Non-pigmented ciliary epithelial cell (primary cell): ENCODE data around the gene MRPL57.
"Not testable (repeated sequence)": the region's sequence is repeated elsewhere in the genome, so short reads cannot be mapped to it uniquely, and the experiment has no call there.

Source experiments
- DNase-seq: peaks from one replicate; pipeline ENCODE4 v3.0.0-alpha.2; 2010; ENCODE audit warnings: low read depth

MRPL57 gene

DNA sequence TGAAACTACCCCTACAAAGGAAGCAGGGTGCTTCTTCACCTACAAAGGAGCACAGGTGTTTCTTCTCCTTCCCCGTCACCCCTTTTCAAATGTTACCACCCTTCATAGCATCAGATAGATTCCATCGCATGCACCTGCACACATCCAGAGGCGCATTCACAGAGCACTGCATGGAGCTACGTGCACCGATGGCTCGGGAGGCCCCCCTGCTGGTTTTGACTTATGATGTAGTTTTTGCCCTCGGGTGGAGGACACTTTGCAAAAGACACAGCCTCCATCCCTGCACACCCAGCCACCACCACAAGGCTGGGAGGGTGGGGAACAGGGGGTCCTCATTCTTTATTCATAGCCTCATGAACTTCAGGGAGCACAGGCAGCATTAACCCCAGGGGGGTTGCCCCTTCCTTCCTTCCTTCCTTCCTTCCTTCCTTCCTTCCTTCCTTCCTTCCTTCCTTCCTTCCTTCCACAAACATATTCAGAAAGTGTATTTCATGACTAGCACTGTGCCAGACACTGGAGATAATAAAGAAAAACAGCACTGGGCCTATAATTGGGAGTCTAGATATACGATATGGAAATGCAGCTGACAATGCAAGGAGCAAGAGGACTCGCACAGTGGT is 21.3 kb downstream of the MRPL57 start:
- DNase-seq, result not testable (repeated sequence)

DNA sequence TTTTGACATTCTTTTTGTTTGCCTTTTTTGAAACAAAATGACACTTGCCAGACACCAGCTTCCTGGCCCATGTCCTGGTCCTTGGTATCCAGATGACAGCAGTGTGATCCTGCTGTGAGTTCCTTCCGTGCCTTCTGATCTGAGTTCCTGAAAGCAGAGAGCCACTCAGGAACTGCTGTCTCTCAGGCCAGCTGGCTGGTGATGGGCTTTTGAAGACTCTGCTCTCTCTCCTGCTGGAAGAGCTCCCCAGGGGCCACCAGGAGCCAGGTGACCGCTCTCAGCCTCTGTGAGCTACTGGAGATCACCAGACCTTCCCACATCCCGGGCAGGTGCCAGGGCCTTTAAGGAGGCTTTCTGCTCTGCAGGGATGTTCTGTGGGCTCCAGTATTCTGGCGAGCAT is 21.9 kb downstream of the MRPL57 start:
- DNase-seq, result not testable (repeated sequence)

GRCh38 chr13:21201456-21202190 is 25.2 kb downstream of the MRPL57 start:
- DNase-seq, result not testable (repeated sequence)

- no peak for DNase-seq
Measured at GRCh38 chr13:21202767-21203531, 26.5 kb downstream of the MRPL57 start.

GRCh38 chr13:21208652-21209154 is 32.2 kb downstream of the MRPL57 start:
- no peak for DNase-seq

DNA sequence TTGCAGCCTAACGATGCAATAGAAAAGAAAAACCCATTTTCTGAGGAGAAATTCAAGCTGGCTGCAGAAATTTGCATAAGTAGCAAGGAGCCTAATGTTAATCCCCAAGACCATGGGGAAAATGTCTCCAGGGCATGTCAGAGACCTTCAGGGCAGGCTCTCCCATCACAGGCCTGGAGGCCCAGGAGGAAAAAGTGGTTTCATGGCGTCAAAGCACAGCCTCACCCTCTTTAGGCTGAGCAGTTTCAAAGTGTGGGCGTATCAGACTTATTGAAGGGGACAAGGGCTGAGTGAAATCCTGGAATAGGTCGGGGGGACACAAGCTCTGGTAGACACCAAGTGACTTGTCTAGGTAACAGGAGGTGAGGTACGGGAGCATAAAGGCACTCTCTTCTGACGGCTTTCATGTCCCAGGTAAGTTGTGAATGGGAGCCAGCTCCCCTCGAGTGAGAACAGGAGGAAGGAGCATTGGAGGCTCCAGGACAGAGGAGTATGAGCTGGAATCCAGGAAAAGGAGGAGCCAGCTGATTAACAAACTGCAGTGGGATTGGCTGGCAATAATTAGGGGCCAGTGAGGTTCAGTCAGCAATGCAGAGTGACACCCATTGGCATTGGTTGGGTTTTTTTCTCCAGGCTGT is 35.8 kb downstream of the MRPL57 start:
- no peak for DNase-seq

DNA sequence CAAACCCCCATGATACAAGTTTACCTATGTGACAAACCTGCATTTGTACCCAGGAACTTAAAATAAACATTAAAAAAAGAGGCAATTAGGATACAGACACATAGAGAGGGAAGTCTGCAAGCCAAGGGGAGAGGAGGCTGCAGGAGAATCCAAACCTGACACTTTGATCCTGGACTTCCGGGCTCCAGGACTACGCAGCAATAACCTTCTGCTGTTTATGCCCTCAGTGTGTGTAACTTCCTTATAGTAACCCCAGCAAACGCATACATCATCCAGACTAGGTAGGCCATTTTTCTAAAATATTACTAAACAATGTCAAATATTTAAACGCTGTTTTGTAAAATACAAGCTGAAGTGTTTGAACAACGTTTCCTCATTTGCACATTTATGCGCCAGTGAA is 39.0 kb downstream of the MRPL57 start:
- not testable (repeated sequence) for DNase-seq

DNA sequence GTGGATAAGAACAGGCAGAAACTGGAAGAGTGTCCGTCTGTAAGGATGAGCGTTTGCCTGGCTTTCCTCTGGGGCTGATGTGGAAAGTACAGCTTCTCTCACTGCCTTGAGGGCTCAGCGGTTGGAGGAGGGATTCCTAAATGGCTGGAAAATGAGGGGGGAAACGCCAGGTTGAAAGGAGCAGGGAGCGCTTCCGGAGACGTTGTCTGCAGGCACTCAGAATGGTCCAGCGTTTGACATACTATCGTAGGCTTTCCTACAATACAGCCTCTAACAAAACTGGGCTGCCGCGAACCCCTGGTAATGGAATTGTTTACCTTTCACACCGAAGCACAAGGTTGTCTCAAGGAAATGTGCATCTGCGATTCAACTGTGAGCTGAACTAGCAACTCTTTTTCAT is 39.9 kb downstream of the MRPL57 start:
- DNase-seq, result no peak

DNA sequence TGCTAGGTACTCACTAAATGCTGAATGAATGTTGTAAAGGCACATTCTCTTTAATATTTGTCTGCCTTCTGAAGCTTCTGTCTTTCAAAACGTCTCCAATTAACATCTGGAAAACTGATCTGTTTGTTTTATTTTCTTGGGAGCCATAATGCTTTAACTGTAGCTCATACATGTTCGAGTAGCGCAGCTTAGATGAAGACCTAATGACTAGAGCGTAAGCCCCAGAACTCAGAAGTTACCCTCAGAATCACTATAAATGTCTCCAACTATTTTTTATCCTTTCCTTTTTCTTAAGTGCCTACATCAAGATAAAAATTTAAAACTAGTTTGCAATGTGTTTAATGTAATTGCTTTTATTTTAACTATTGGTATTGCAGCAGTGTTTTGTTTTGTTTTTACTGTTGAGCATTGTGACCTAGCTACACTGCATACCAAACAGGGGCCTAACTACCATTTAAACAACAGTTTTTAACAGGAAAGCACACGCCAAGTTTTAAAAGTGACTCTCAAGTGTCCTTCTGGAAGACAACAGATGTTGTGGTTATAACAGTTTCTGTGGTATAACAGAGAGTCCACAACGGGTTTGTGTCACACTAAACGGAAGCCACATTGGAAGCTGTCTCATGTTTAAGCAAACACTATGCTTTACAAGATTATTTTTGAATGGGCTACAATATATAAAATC is 42.0 kb downstream of the MRPL57 start:
- no peak for DNase-seq

DNA sequence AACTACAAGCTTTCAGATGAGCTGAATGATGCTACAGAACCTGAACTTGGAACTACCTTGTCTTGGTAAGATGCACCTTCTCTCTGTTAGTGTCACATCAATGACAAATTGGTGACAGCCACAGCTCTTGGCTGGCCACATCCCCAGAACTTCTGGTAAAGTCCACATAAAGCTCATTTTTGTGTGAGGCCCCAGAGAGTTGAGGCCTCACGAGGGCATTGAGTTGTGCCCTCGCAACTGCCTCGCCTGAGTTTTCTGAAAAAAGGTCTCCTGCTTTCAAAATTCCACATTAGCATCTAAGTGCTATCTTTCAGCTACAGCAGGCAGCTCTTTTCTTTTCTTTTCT is 42.6 kb downstream of the MRPL57 start:
- no peak for DNase-seq

DNA sequence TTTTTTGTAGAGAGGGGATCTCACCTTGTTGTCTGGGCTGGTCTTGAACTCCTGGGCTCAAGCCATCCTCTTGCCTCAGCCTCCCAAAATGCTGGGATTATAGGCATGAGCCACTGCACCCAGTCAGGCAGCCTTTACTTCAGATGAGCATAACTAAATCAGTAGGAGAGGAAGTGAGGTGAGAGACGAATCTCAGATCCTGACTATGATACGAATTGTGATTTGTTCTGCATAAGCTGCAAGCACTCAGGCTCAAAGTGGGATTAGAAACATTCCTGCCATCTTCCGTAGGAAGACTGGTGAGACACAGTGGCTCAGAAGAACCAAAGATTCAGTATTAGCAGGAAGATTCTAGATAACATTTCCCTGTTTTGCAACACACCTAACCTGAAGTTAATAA is 43.3 kb downstream of the MRPL57 start:
- DNase-seq, result not testable (repeated sequence)

DNA sequence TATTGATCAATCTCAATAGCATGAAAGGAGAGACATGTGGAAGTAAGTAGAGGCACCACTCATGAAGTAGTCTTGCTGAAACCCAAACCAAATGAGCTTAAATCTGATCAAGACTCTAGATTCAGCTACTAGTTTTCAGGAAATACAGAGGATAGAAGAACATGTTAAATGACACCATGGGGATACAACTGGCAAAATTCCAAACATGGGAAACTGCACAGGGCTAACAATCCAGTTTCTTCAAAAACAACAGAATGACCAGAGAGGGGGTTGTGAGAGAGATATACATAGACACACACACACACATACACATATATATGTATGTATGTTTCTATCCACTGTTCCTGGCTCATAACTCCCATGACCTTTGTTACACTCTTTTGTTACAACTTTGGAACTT is 44.8 kb downstream of the MRPL57 start:
- DNase-seq, result no peak

DNA sequence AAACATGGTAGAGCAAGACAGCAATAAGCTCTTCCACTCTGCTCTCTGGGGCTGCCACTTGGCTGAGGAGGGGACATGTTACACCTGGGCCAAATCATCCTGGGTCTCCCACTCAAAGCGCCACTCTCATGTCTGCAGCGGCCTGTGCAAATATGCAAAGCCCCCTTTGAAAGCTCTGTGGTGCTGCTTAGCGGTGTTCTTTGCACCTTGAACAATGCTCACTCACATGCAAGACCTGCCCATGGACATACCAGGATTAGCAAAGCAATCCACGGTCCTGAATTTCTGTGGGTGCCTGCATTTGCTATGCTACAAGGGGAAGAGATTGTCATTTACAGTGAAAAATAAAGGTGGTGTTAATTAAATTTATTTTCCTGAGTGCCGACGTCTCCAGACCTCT is 48.6 kb downstream of the MRPL57 start:
- no peak for DNase-seq

- no peak for DNase-seq
Measured at GRCh38 chr13:21225841-21226581, 49.6 kb downstream of the MRPL57 start.

GRCh38 chr13:21227917-21228316 is 51.5 kb downstream of the MRPL57 start:
- no peak for DNase-seq
